H9 (cell line): Measurements from ENCODE around the gene FAR1. TPM values are rescaled to one million over a fixed set of nuclear protein-coding genes. Genes with fewer than 3 reads are reported as not detected.
A peak's percentile ranks its signal among the peaks of the same experiment; 100 is the strongest.

Experiments
- DNase-seq: peaks from one replicate; pipeline ENCODE4 v3.0.0-alpha.2; 2017
- H2AFZ ChIP-seq: one replicate; pipeline ENCODE4 v1.6.1; 2013; ENCODE audit warnings: mild to moderate bottlenecking, low read length, control low read depth, moderate library complexity
- H2AK5ac ChIP-seq: 2 replicates; pipeline ENCODE4 v1.6.1; 2013; ENCODE audit warnings: low read length, control low read depth, mixed read lengths; ENCODE audit not compliant: insufficient read length
- H2BK120ac ChIP-seq: one replicate; pipeline ENCODE4 v1.6.1; 2013; ENCODE audit warnings: low read depth, mild to moderate bottlenecking, low read length, control low read depth, inconsistent platforms; ENCODE audit not compliant: poor library complexity, severe bottlenecking
- H2BK12ac ChIP-seq: 2 replicates; pipeline ENCODE4 v1.6.1; 2013; ENCODE audit warnings: low read length, control low read depth, mixed read lengths, low read depth; ENCODE audit not compliant: insufficient read length
- H2BK15ac ChIP-seq: 2 replicates; pipeline ENCODE4 v1.6.1; 2013; ENCODE audit warnings: low read depth, low read length, control low read depth
- H2BK20ac ChIP-seq: one replicate; pipeline ENCODE4 v1.6.1; 2013; ENCODE audit warnings: low read depth, mild to moderate bottlenecking, low read length, control low read depth, inconsistent platforms; ENCODE audit not compliant: poor library complexity, severe bottlenecking
- H2BK5ac ChIP-seq: 2 replicates; pipeline ENCODE4 v1.6.1; 2013; ENCODE audit warnings: low read length, control low read depth, mixed read lengths; ENCODE audit not compliant: insufficient read length
- H3K14ac ChIP-seq: 2 replicates; pipeline ENCODE4 v1.6.1; 2013; ENCODE audit warnings: low read length, control low read depth; ENCODE audit not compliant: insufficient read depth
- H3K18ac ChIP-seq: 2 replicates; pipeline ENCODE4 v1.6.1; 2013; ENCODE audit warnings: low read depth, mild to moderate bottlenecking, mixed read lengths, low read length, control low read depth; ENCODE audit not compliant: insufficient read length
- H3K23ac ChIP-seq: 2 replicates; pipeline ENCODE4 v1.6.1; 2013; ENCODE audit warnings: low read length, control low read depth, mixed read lengths, low read depth; ENCODE audit not compliant: insufficient read length
- H3K23me2 ChIP-seq: 2 replicates; pipeline ENCODE4 v1.6.1; 2013; ENCODE audit warnings: low read depth, mild to moderate bottlenecking, mixed read lengths, low read length, control low read depth; ENCODE audit not compliant: insufficient read length, poor library complexity, severe bottlenecking
- H3K27ac ChIP-seq: 2 replicates; pipeline ENCODE4 v1.5.1; 2013; ENCODE audit warnings: low read length, control low read depth, mixed read lengths, low read depth; ENCODE audit not compliant: insufficient read length
- H3K27me3 ChIP-seq: 2 replicates; pipeline ENCODE4 v1.6.1; 2013; ENCODE audit warnings: low read length, control low read depth, inconsistent platforms; ENCODE audit not compliant: insufficient read depth
- H3K4ac ChIP-seq: 2 replicates; pipeline ENCODE4 v1.6.1; 2013; ENCODE audit warnings: low read depth, mild to moderate bottlenecking, control low read depth, inconsistent platforms, low read length, moderate library complexity
- H3K4me1 ChIP-seq: 2 replicates; pipeline ENCODE4 v1.6.1; 2013; ENCODE audit warnings: low read length, control low read depth, inconsistent platforms; ENCODE audit not compliant: insufficient read depth
- H3K4me2 ChIP-seq: 2 replicates; pipeline ENCODE4 v1.6.1; 2013; ENCODE audit warnings: low read length, control low read depth, mixed read lengths; ENCODE audit not compliant: insufficient read length, insufficient read depth
- H3K56ac ChIP-seq: 2 replicates; pipeline ENCODE4 v1.6.1; 2013; ENCODE audit warnings: low read depth, mild to moderate bottlenecking, mixed read lengths, low read length, control low read depth; ENCODE audit not compliant: insufficient read length
- H3K79me1 ChIP-seq: 2 replicates; pipeline ENCODE4 v1.6.1; 2013; ENCODE audit warnings: low read depth, mild to moderate bottlenecking, moderate library complexity, low read length, control low read depth, inconsistent platforms; ENCODE audit not compliant: insufficient read depth, poor library complexity, severe bottlenecking
- H3K79me2 ChIP-seq: 2 replicates; pipeline ENCODE4 v1.6.1; 2013; ENCODE audit warnings: low read length, control low read depth, inconsistent platforms; ENCODE audit not compliant: insufficient read depth
- H3K9ac ChIP-seq: 2 replicates; pipeline ENCODE4 v1.6.1; 2013; ENCODE audit warnings: low read length, control low read depth, mixed read lengths; ENCODE audit not compliant: insufficient read length; ENCODE audit errors: extremely low read depth
- H3K9me3 ChIP-seq: one replicate; pipeline ENCODE4 v1.6.1; 2013; ENCODE audit warnings: low read depth, low read length, inconsistent platforms; ENCODE audit not compliant: control insufficient read depth
- H3T11ph ChIP-seq: one replicate; pipeline ENCODE4 v1.6.1; 2013; ENCODE audit warnings: mild to moderate bottlenecking, low read length, control low read depth, inconsistent platforms
- H4K20me1 ChIP-seq: one replicate; pipeline ENCODE4 v1.6.1; 2013; ENCODE audit not compliant: control insufficient read depth, insufficient read length, insufficient read depth
- H4K5ac ChIP-seq: 2 replicates; pipeline ENCODE4 v1.6.1; 2013; ENCODE audit warnings: low read depth, mild to moderate bottlenecking, mixed read lengths, low read length, control low read depth; ENCODE audit not compliant: insufficient read length
- H4K8ac ChIP-seq: replicated peaks from 2 replicates; pipeline ENCODE4 v1.6.1; 2013; ENCODE audit warnings: low read length, control low read depth, mixed read lengths, low read depth; ENCODE audit not compliant: insufficient read length
- H4K91ac ChIP-seq: 2 replicates; pipeline ENCODE4 v1.6.1; 2013; ENCODE audit warnings: low read depth, mild to moderate bottlenecking, moderate library complexity, mixed read lengths, low read length, control low read depth; ENCODE audit not compliant: insufficient read length
- H3K27ac Mint-ChIP-seq, 3 experiments: 2 replicates in 2 of 3; 3 replicates in 1 of 3; pipeline ENCODE4 v1.8.0; 2020 to 2021; ENCODE audit warnings: mixed read lengths in 3 of 3, mild to moderate bottlenecking in 1 of 3, moderate library complexity in 1 of 3
- H3K27me3 Mint-ChIP-seq: 2 replicates; pipeline ENCODE4 v1.8.0; 2021; ENCODE audit warnings: low read depth, mild to moderate bottlenecking, moderate library complexity, mixed read lengths
- H3K36me3 Mint-ChIP-seq, 3 experiments: 2 replicates in 2 of 3; 3 replicates in 1 of 3; pipeline ENCODE4 v1.8.0; 2020 to 2021; ENCODE audit warnings: low read depth in 3 of 3, mixed read lengths in 3 of 3; ENCODE audit not compliant: insufficient read depth in 1 of 3
- H3K4me1 Mint-ChIP-seq, 2 experiments: 2 replicates each; pipeline ENCODE4 v1.8.0; 2020; ENCODE audit warnings: mixed read lengths in 2 of 2
- H3K4me3 Mint-ChIP-seq, 2 experiments: 2 replicates in 1 of 2; 3 replicates in 1 of 2; pipeline ENCODE4 v1.8.0; 2020 to 2021; ENCODE audit warnings: mild to moderate bottlenecking in 2 of 2, mixed read lengths in 2 of 2, moderate library complexity in 1 of 2
- H3K9me3 Mint-ChIP-seq, 2 experiments: 2 replicates in 1 of 2; 3 replicates in 1 of 2; pipeline ENCODE4 v1.8.0; 2020; ENCODE audit warnings: mild to moderate bottlenecking in 2 of 2, mixed read lengths in 2 of 2, moderate library complexity in 1 of 2
- CTCF ChIP-seq: fragments of 200-600 bp; sonication (generic); conservative IDR thresholded peaks from 3 replicates; pipeline ENCODE4 v1.8.0; 2021; ENCODE audit warnings: antibody characterized with exemption, mild to moderate bottlenecking
- WGBS: extraction: QIAGEN DNeasy Blood & Tissue Kit; methylation state at CpG from one replicate; pipeline ENCODE4 v1.1.7; 2013; ENCODE audit warnings: missing lambda C conversion rate, low lambda C conversion rate, mixed read lengths; ENCODE audit not compliant: insufficient read length; ENCODE audit errors: extremely low coverage; 5-methylcytosine and 5-hydroxymethylcytosine counted together
- total RNA-seq: library from RNA; stranded (reverse); gene quantifications from 2 replicates; pipeline ENCODE4 v1.2.1, GENCODE V29; 2021

FAR1 gene
- total RNA-seq, 1 experiment from 2014 or later = 72.5 TPM

GRCh38 chr11:13669544-13670488, 1.3 kb downstream of the FAR1 start:
- Histone ChIP-seq H2BK5ac (no peak overlapping the region), H4K20me1 (no peaks in the 10 kb centered on the region), H3K9me3 (no peaks in the 10 kb centered on the region), H3K79me2 (peaks cover 40% of the 10 kb centered on the region; the same call in 1 of the 2 replicates), H2BK15ac (no peak overlapping the region), H3K56ac (no peak overlapping the region), H2BK12ac (no peak overlapping the region), H3K27ac (no peak overlapping the region), H3K23ac (no peak overlapping the region), H3T11ph (no peak overlapping the region), H3K79me1 (no peaks in the 10 kb centered on the region), H3K23me2 (peaks cover 11% of the 10 kb centered on the region), H2AK5ac (no peak overlapping the region), H2BK120ac (no peak overlapping the region), H3K4me2 (peak overlapping the region; percentile 99), H3K4ac (no peak overlapping the region), H4K5ac (no peak overlapping the region), H3K9ac (peak overlapping the region; percentile 78), H4K8ac (no peak overlapping the region), H3K14ac (no peak overlapping the region), H3K18ac (no peak overlapping the region), H2AFZ (no peak overlapping the region), H4K91ac (no peak overlapping the region), H3K4me1 (no peaks in the 10 kb centered on the region; the same call in 1 of the 2 replicates), H3K27me3 (no peaks in the 10 kb centered on the region), H2BK20ac (no peak overlapping the region)
- no CpG with 5 or more reads among the region's 18 CpGs for WGBS
- H3K4me1 Mint-ChIP-seq = peaks cover 39 to 40% of the 10 kb centered on the region in 2 experiments
- H3K9me3 Mint-ChIP-seq = no peaks in the 10 kb centered on the region
- H3K36me3 Mint-ChIP-seq = peaks cover 0 to 3% (median 0%) of the 10 kb centered on the region in 3 experiments; a peak in 3 of 7 replicates
- DNase-seq = no peak
- no peak for TF ChIP-seq CTCF
- H3K4me3 Mint-ChIP-seq = peak overlapping the region; percentile 98
- H3K27me3 Mint-ChIP-seq = no peaks in the 10 kb centered on the region; the same call in 1 of the 2 replicates
- peak overlapping the region in 1 of 3 experiments; percentile 87; a peak in 1 of 7 replicates for H3K27ac Mint-ChIP-seq
